ENCODE measurements around the gene SOCS1. TPM values are rescaled to one million over a fixed set of nuclear protein-coding genes. Genes with fewer than 3 reads are reported as not detected.
A peak's percentile ranks its signal among the peaks of the same experiment; 100 is the strongest.

Gene SOCS1
- total and polyA plus RNA-seq, 2 of the 8 experiments (the other 6 are each of a cell fraction or from before 2014, with no cell fraction given) = 21.0 to 48.9 TPM

GRCh38 chr16:11303405-11304138 is 47.6 kb upstream of the SOCS1 start:
- Histone ChIP-seq H4K20me1 (replicated peaks in 1 of 2; ENCODE audit: control insufficient read depth in 1 of 2, insufficient read depth in 2 of 2, low read length in 2 of 2) (no peaks in the 10 kb centered on the region), H2BK120ac (replicated peaks; ENCODE audit: low read depth, low read length) (no peak overlapping the region), H3K79me2 (ENCODE audit: control insufficient read depth in 1 of 2, insufficient read depth in 2 of 2, low read length in 2 of 2) (no peaks in the 10 kb centered on the region), H3K4me3 (ENCODE audit: extremely low read depth in 1 of 4, insufficient read depth in 2 of 4, low read depth in 3 of 4, low read length in 4 of 4) (no peak overlapping the region), H3K23me2 (ENCODE audit: low read depth, low read length) (no peaks in the 10 kb centered on the region), H2BK15ac (ENCODE audit: low read length) (0 out of 2 replicates have a peak overlapping the region, but pooled peaks have one; percentile 4), H2BK20ac (ENCODE audit: low read length) (no peak overlapping the region), H3K27ac (ENCODE audit: low read depth, low read length) (no peak overlapping the region), H3K18ac (ENCODE audit: extremely low read depth, low read length) (no peak overlapping the region; the same call in 1 of the 2 replicates), H4K91ac (replicated peaks; ENCODE audit: insufficient read length, low read length) (no peak overlapping the region), H4K5ac (ENCODE audit: insufficient read length, low read depth, low read length) (no peak overlapping the region), H3K9me3 (ENCODE audit: insufficient read depth in 2 of 2, low read depth in 1 of 2, low read length in 1 of 2) (no peaks in the 10 kb centered on the region), H2AFZ (ENCODE audit: low read length) (no peak overlapping the region), H3K27me3 (replicated peaks in 1 of 4; ENCODE audit: control insufficient read depth in 3 of 4, extremely low read depth in 1 of 4, insufficient read depth in 3 of 4, low read length in 3 of 4) (no peaks in the 10 kb centered on the region), H2BK12ac (ENCODE audit: low read depth, low read length) (peak overlapping the region; percentile 60; the same call in 1 of the 2 replicates), H3K23ac (ENCODE audit: insufficient read length) (no peak overlapping the region), H2BK5ac (ENCODE audit: low read depth, low read length) (0 out of 2 replicates have a peak overlapping the region, but pooled peaks have one; percentile 1), H3K14ac (ENCODE audit: insufficient read length) (no peak overlapping the region), H3K79me1 (ENCODE audit: low read depth, low read length) (no peaks in the 10 kb centered on the region), H3K4me1 (replicated peaks in 1 of 4; ENCODE audit: control insufficient read depth in 3 of 4, insufficient read depth in 4 of 4, low read length in 3 of 4) (peaks cover 0 to 6% (median 1%) of the 10 kb centered on the region in 4 experiments; a peak in 3 of 7 replicates), H3K4me2 (ENCODE audit: insufficient read depth in 1 of 2, low read depth in 2 of 2, low read length in 2 of 2) (no peak overlapping the region), H2AK5ac (ENCODE audit: low read depth, low read length) (no peak overlapping the region), H3K56ac (replicated peaks; ENCODE audit: insufficient read length, low read depth, low read length) (no peak overlapping the region), H3K9ac (replicated peaks in 1 of 4; ENCODE audit: extremely low read depth in 1 of 4, low read depth in 3 of 4, low read length in 3 of 4) (no peak overlapping the region), H3K4ac (replicated peaks; ENCODE audit: insufficient read length, low read depth, low read length) (no peak overlapping the region), H4K8ac (ENCODE audit: extremely low read depth, insufficient read depth, low read length) (peak overlapping the region; percentile 45; the same call in 1 of the 2 replicates), H3K36me3 (ENCODE audit: control insufficient read depth in 2 of 4, insufficient read depth in 4 of 4, low read length in 3 of 4) (no peaks in the 10 kb centered on the region)
- ChIA-PET POLR2A (ENCODE audit: partially characterized antibody) (interaction anchor here (1.1 to 3.4 kb wide), 4 partner anchors 12 to 48 kb away, joined by 3 to 12 read pairs (median 5); partner anchors contain the start of gene SOCS1), CTCF (ENCODE audit: partially characterized antibody) (interaction anchor here (0.6 to 1.1 kb wide), 5 partner anchors 10 to 526 kb away, joined by 3 to 5 read pairs (median 3); no protein-coding TSS in a partner anchor)
- FAIRE-seq (no peak), DNase-seq (ENCODE audit: low read depth in 1 of 2, low spot score in 2 of 2) (no peak)
- WGBS, 2 experiments (ENCODE audit: extremely low coverage in 1 of 2, insufficient coverage in 1 of 2, insufficient read length in 1 of 2, insufficient replicate concordance in 2 of 2, low coverage in 1 of 2, low lambda C conversion rate in 2 of 2, missing lambda C conversion rate in 1 of 2) = 93% methylated on average over 17 of the region's 18 CpGs; no CpG with 5 or more reads in 1 of the 2 experiments
- no peak for TF ChIP-seq CBX8 (IDR thresholded peaks at IDR 0.05; ENCODE audit: borderline replicate concordance, low read depth, low read length)
- TF ChIP-seq SUZ12 (IDR thresholded peaks at IDR 0.05; ENCODE audit: low read length) = no peak
- no peak for TF ChIP-seq NRF1 (IDR thresholded peaks at IDR 0.05; ENCODE audit: low read depth, low read length)
- TF ChIP-seq SP2 (IDR thresholded peaks at IDR 0.05; ENCODE audit: low read length) = no peak
- no peak for TF ChIP-seq SAP30 (IDR thresholded peaks at IDR 0.05; ENCODE audit: insufficient read depth, insufficient replicate concordance, low read length)
- TF ChIP-seq ATF2 (IDR thresholded peaks at IDR 0.05; ENCODE audit: low read length) = no peak
- TF ChIP-seq KDM4A (IDR thresholded peaks at IDR 0.05; ENCODE audit: low read depth, low read length, severe bottlenecking) = no peak
- no peak for TF ChIP-seq TEAD4 (IDR thresholded peaks at IDR 0.05; ENCODE audit: low read depth, low read length)
- no peak for TF ChIP-seq GTF2F1 (IDR thresholded peaks at IDR 0.05; ENCODE audit: borderline replicate concordance, low read depth, low read length)

All from H1 (cell line).